Osteocyte (in vitro differentiated cells): ENCODE data around the gene GAD1. TPM values are rescaled to one million over a fixed set of nuclear protein-coding genes. Genes with fewer than 3 reads are reported as not detected.

Experiments used
- DNase-seq: peaks from one replicate; pipeline ENCODE4 v3.0.0; 2021; ENCODE audit warnings: mixed read lengths; ENCODE audit not compliant: unreplicated experiment; ENCODE audit errors: extremely low spot score
- H3K27ac Mint-ChIP-seq: one replicate; pipeline ENCODE4 v1.8.0; 2021; ENCODE audit warnings: mild to moderate bottlenecking, mixed read lengths; ENCODE audit not compliant: unreplicated experiment
- H3K27me3 Mint-ChIP-seq: one replicate; pipeline ENCODE4 v1.8.0; 2021; ENCODE audit warnings: mixed read lengths; ENCODE audit not compliant: unreplicated experiment
- H3K36me3 Mint-ChIP-seq: one replicate; pipeline ENCODE4 v1.8.0; 2021; ENCODE audit warnings: mixed read lengths; ENCODE audit not compliant: unreplicated experiment
- H3K4me1 Mint-ChIP-seq: one replicate; pipeline ENCODE4 v1.8.0; 2021; ENCODE audit warnings: mixed read lengths; ENCODE audit not compliant: unreplicated experiment
- H3K4me3 Mint-ChIP-seq: one replicate; pipeline ENCODE4 v1.8.0; 2021; ENCODE audit warnings: mild to moderate bottlenecking, moderate library complexity, mixed read lengths; ENCODE audit not compliant: unreplicated experiment
- H3K9me3 Mint-ChIP-seq: one replicate; pipeline ENCODE4 v1.8.0; 2021; ENCODE audit warnings: mixed read lengths; ENCODE audit not compliant: unreplicated experiment
- CTCF ChIP-seq: fragments of 200-600 bp; sonication (generic); IDR thresholded peaks from 2 replicates; pipeline ENCODE4 v1.5.0; 2021; ENCODE audit warnings: antibody characterized with exemption, mild to moderate bottlenecking, moderate library complexity
- total RNA-seq: library from RNA; stranded (reverse); gene quantifications from 2 replicates; pipeline ENCODE4 v1.2.1, GENCODE V29; 2021

The GAD1 gene
- total RNA-seq, 1 donor from 2014 or later: not detected

- no peak for DNase-seq
- H3K4me3 Mint-ChIP-seq: no peak overlapping the region
- H3K9me3 Mint-ChIP-seq: no peaks in the 10 kb centered on the region
- no peaks in the 10 kb centered on the region for H3K36me3 Mint-ChIP-seq
- no peak overlapping the region for H3K27ac Mint-ChIP-seq
- H3K4me1 Mint-ChIP-seq: peaks cover 4% of the 10 kb centered on the region
- H3K27me3 Mint-ChIP-seq: peaks cover 35% of the 10 kb centered on the region
- TF ChIP-seq CTCF: no peak
Observed at GRCh38 chr2:170882758-170883157, 66.1 kb downstream of the GAD1 start.

GRCh38 chr2:170883683-170884082, 67.0 kb downstream of the GAD1 start:
- H3K27ac Mint-ChIP-seq: no peak overlapping the region
- TF ChIP-seq CTCF: no peak
- no peaks in the 10 kb centered on the region for H3K9me3 Mint-ChIP-seq
- H3K4me3 Mint-ChIP-seq: no peak overlapping the region
- H3K27me3 Mint-ChIP-seq: peaks cover 34% of the 10 kb centered on the region
- peaks cover 4% of the 10 kb centered on the region for H3K4me1 Mint-ChIP-seq
- H3K36me3 Mint-ChIP-seq: no peaks in the 10 kb centered on the region
- no peak for DNase-seq

GRCh38 chr2:170885130-170885791, 68.6 kb downstream of the GAD1 start:
- TF ChIP-seq CTCF: no peak
- Mint-ChIP-seq H3K36me3 (no peaks in the 10 kb centered on the region), H3K4me1 (peaks cover 4% of the 10 kb centered on the region), H3K9me3 (no peaks in the 10 kb centered on the region), H3K4me3 (no peak overlapping the region), H3K27ac (no peak overlapping the region), H3K27me3 (peaks cover 37% of the 10 kb centered on the region)
- no peak for DNase-seq

GRCh38 chr2:170886386-170886785, 69.7 kb downstream of the GAD1 start:
- Mint-ChIP-seq H3K27me3 (peaks cover 34% of the 10 kb centered on the region), H3K4me1 (peaks cover 4% of the 10 kb centered on the region), H3K4me3 (no peak overlapping the region), H3K36me3 (no peaks in the 10 kb centered on the region), H3K27ac (no peak overlapping the region), H3K9me3 (no peaks in the 10 kb centered on the region)
- DNase-seq: no peak
- TF ChIP-seq CTCF: no peak

GRCh38 chr2:170887496-170887895, 70.8 kb downstream of the GAD1 start:
- no peak for DNase-seq
- no peaks in the 10 kb centered on the region for H3K36me3 Mint-ChIP-seq
- no peaks in the 10 kb centered on the region for H3K9me3 Mint-ChIP-seq
- peaks cover 26% of the 10 kb centered on the region for H3K27me3 Mint-ChIP-seq
- H3K4me1 Mint-ChIP-seq: peaks cover 4% of the 10 kb centered on the region
- TF ChIP-seq CTCF: no peak
- no peak overlapping the region for H3K27ac Mint-ChIP-seq
- no peak overlapping the region for H3K4me3 Mint-ChIP-seq
